GM13977 (cell line): Measurements from ENCODE around the gene DYNC2LI1.

Experiments
- DNase-seq: peaks from one replicate; pipeline ENCODE4 v3.0.0; 2012; ENCODE audit warnings: low spot score
- in situ Hi-C: fragments of 300-500 bp; cut with MboI; formaldehyde crosslinking; loops from one replicate; pipeline ENCODE4 v1.12.0; 2022; ENCODE audit warnings: low sequenced_read_pairs, low pct_unique_long_range_greater_than_20kb, mixed read lengths, inconsistent platforms; ENCODE audit not compliant: unreplicated experiment
- TF ChIP-seq, protein P1 (sequence below): IDR thresholded peaks from 2 replicates; pipeline ENCODE4 v1.5.1; 2012; ENCODE audit warnings: mild to moderate bottlenecking, control low read depth; ENCODE audit not compliant: insufficient read depth; ENCODE audit errors: extremely low read depth, missing control alignments

The DYNC2LI1 gene

GRCh38 chr2:43777306-43777926 is 3.6 kb downstream of the DYNC2LI1 start:
- in situ Hi-C loops = no loop called here

GRCh38 chr2:43778233-43778632 is 4.4 kb downstream of the DYNC2LI1 start:
- in situ Hi-C loops = no loop called here

More at GRCh38 chr2:43777306-43777926, 3.6 kb downstream of the DYNC2LI1 start:
- TF ChIP-seq, protein P1, sequence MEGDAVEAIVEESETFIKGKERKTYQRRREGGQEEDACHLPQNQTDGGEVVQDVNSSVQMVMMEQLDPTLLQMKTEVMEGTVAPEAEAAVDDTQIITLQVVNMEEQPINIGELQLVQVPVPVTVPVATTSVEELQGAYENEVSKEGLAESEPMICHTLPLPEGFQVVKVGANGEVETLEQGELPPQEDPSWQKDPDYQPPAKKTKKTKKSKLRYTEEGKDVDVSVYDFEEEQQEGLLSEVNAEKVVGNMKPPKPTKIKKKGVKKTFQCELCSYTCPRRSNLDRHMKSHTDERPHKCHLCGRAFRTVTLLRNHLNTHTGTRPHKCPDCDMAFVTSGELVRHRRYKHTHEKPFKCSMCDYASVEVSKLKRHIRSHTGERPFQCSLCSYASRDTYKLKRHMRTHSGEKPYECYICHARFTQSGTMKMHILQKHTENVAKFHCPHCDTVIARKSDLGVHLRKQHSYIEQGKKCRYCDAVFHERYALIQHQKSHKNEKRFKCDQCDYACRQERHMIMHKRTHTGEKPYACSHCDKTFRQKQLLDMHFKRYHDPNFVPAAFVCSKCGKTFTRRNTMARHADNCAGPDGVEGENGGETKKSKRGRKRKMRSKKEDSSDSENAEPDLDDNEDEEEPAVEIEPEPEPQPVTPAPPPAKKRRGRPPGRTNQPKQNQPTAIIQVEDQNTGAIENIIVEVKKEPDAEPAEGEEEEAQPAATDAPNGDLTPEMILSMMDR = no peak
- DNase-seq = no peak

GRCh38 chr2:43787895-43788294 is 14.1 kb downstream of the DYNC2LI1 start:
- TF ChIP-seq, protein P1 = no peak
- DNase-seq = no peak
- in situ Hi-C loops = no loop called here

More at GRCh38 chr2:43778233-43778632, 4.4 kb downstream of the DYNC2LI1 start:
- DNase-seq = no peak
- TF ChIP-seq, protein P1 = no peak

DNA sequence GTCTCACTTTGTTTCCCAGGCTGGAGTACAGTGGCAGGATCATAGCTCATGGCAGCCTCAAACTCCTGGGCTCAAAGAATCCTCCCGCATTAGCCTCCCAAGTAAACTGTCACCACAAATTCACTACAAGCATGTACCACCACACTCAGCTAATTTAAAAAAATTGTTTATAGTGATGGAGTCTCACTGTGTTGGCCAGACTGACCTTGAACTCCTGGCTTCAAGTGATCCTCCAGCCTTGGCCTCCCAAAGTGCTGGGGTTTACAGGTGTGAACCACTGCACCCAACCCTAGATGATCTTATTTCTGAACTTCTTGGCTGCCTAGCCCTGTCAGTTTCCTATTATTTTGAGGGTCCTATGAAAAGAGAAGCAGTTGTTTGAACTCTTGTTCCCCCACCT is 14.8 kb downstream of the DYNC2LI1 start:
- TF ChIP-seq, protein P1 = no peak
- in situ Hi-C loops = no loop called here
- DNase-seq = no peak

GRCh38 chr2:43790147-43790546 is 16.3 kb downstream of the DYNC2LI1 start:
- in situ Hi-C loops = no loop called here
- no peak for DNase-seq
- TF ChIP-seq, protein P1 = no peak

DNA sequence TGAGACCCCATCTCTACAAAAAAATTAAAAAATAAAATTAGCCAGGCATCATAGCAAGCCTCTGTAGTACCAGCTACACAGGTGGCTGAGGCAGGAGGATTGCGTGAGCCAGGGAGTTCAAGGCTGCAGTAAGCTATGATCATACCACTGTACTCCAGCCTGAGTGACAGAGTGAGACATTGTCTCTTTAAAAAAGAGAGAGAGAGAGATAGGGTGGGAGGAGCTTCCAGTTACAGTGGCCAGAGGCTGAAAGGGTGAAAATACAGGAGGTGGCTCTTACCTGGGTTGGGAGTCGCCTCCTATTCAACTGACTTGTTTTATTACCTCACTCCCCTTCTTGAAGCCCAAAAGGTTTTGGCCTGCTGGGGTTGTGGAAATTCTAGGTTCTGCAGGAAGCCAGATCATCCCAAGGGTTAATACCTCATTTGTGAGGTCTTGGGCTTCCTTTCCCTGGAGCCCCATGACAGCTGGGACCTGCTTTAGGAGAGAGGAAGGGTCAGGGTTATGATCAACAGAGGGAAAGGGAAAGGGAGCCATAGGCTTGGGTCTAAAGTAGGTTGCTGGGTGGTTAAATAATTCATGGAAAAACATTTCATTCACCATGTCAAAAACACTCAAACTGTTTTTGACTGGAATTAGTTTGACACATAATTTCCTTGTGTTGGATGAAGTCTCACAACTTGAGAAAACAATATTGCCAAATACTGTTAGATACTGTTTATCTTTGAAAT is 17.4 kb downstream of the DYNC2LI1 start:
- in situ Hi-C loops = no loop called here
- DNase-seq = no peak
- TF ChIP-seq, protein P1 = no peak
